COR-L47 (cell line): Measurements from ENCODE around the gene CDK11A.

Experiments
- DNase-seq: peaks from one replicate; lab custom pipeline; 2025; lab: John Stamatoyannopoulos, UW

Gene CDK11A

GRCh38 chr1:1724035-1724864, at the start of gene CDK11A:
Gene CDK11A, minus strand, starts transcription at chr1:1724357. Its CDS starts 1,539 bp downstream, at chr1:1722818.
- DNase-seq, result peak; percentile 99

- DNase-seq, result no peak
These were observed 49.7 kb upstream of the CDK11A start for GRCh38 chr1:1773874-1774273.

- DNase-seq, result no peak
These were observed 46.9 kb upstream of the CDK11A start for GRCh38 chr1:1771096-1771495.

GRCh38 chr1:1770102-1770501, 45.9 kb upstream of the CDK11A start:
- no peak for DNase-seq

- DNase-seq, result no peak
These were observed 44.3 kb upstream of the CDK11A start for GRCh38 chr1:1768249-1768992.

GRCh38 chr1:1764876-1765470, 40.8 kb upstream of the CDK11A start:
- DNase-seq, result no peak

GRCh38 chr1:1763657-1764621, 39.8 kb upstream of the CDK11A start:
- no peak for DNase-seq

- no peak for DNase-seq
These were observed 37.6 kb upstream of the CDK11A start for GRCh38 chr1:1761504-1762376.

- no peak for DNase-seq
These were observed 36.6 kb upstream of the CDK11A start for GRCh38 chr1:1760715-1761114.

- DNase-seq, result no peak
These were observed 36.1 kb upstream of the CDK11A start for GRCh38 chr1:1760345-1760650.

- DNase-seq, result no peak
These were observed 35.5 kb upstream of the CDK11A start for GRCh38 chr1:1759456-1760344.

- no peak for DNase-seq
These were observed 34.7 kb upstream of the CDK11A start for GRCh38 chr1:1758692-1759455.

GRCh38 chr1:1758059-1758621, 34.0 kb upstream of the CDK11A start:
- DNase-seq, result no peak

- DNase-seq, result no peak
These were observed 33.4 kb upstream of the CDK11A start for GRCh38 chr1:1757422-1758058.

GRCh38 chr1:1756661-1757421, 32.7 kb upstream of the CDK11A start:
- no peak for DNase-seq

GRCh38 chr1:1755852-1756251, 31.7 kb upstream of the CDK11A start:
- DNase-seq, result no peak

GRCh38 chr1:1755426-1755825, 31.3 kb upstream of the CDK11A start:
- no peak for DNase-seq
